IMR-90 (cell line): Measurements from ENCODE around the gene MAFB. TPM values are rescaled to one million over a fixed set of nuclear protein-coding genes. Genes with fewer than 3 reads are reported as not detected.

Experiments used
- ATAC-seq: fragments of 200-7000 bp; cut with Tn5 transposase; 2 replicates; pipeline ENCODE4 v1.9.1; 2020; ENCODE audit warnings: low read depth, mild to moderate bottlenecking, moderate library complexity
- BruUV-seq: library from RNA; stranded (reverse); fragments of 400-500 nt; replicated peaks from 2 replicates; lab custom pipeline; 2021; lab: Mats Ljungman, UMichigan
- CTCF ChIA-PET: fragments of 300-600 bp; formaldehyde crosslinking; extraction: SDS; loops from one replicate; lab custom pipeline; 2021; ENCODE audit warnings: antibody characterized with exemption; lab: Yijun Ruan, JAX
- POLR2A ChIA-PET: fragments of 300-600 bp; sonication (Branson Sonifier 250); formaldehyde crosslinking; loops from one replicate; lab custom pipeline; 2022; ENCODE audit warnings: antibody characterized with exemption; ENCODE audit not compliant: unreplicated experiment; lab: Charles Lee
- DNase-seq: peaks from one replicate; pipeline ENCODE4 v3.0.0; 2013
- H2AFZ ChIP-seq: replicated peaks from 2 replicates; pipeline ENCODE3; 2013; ENCODE audit warnings: low read length, mild to moderate bottlenecking; ENCODE audit not compliant: poor library complexity
- H2AK5ac ChIP-seq: 2 replicates; pipeline ENCODE4 v1.6.1; 2013; ENCODE audit warnings: low read depth, low read length, inconsistent platforms
- H2AK9ac ChIP-seq: replicated peaks from 2 replicates; pipeline ENCODE3; 2013; ENCODE audit warnings: mild to moderate bottlenecking, low read depth, low read length, moderate library complexity; ENCODE audit not compliant: poor library complexity
- H2BK120ac ChIP-seq: 2 replicates; pipeline ENCODE4 v1.6.1; 2013; ENCODE audit warnings: low read depth, low read length, inconsistent platforms
- H2BK15ac ChIP-seq: 3 replicates; pipeline ENCODE4 v1.6.1; 2013; ENCODE audit warnings: low read depth, low read length, inconsistent platforms
- H2BK20ac ChIP-seq: 2 replicates; pipeline ENCODE4 v1.6.1; 2013; ENCODE audit warnings: low read depth, mild to moderate bottlenecking, inconsistent platforms, low read length, moderate library complexity
- H2BK5ac ChIP-seq: 2 replicates; pipeline ENCODE4 v1.6.1; 2013; ENCODE audit warnings: mild to moderate bottlenecking, low read depth, low read length, inconsistent platforms; ENCODE audit not compliant: poor library complexity, severe bottlenecking
- H3K14ac ChIP-seq: replicated peaks from 2 replicates; pipeline ENCODE4 v1.6.1; 2013; ENCODE audit warnings: low read depth, low read length, inconsistent platforms
- H3K18ac ChIP-seq: 2 replicates; pipeline ENCODE4 v1.6.1; 2013; ENCODE audit warnings: low read depth, low read length, control low read depth
- H3K23ac ChIP-seq: 2 replicates; pipeline ENCODE4 v1.6.1; 2013; ENCODE audit warnings: low read depth, low read length, inconsistent platforms
- H3K27ac ChIP-seq: 2 replicates; pipeline ENCODE4 v1.5.1; 2013; ENCODE audit warnings: mild to moderate bottlenecking, control low read depth, low read length; ENCODE audit not compliant: insufficient read depth
- H3K27me3 ChIP-seq: 2 replicates; pipeline ENCODE4 v1.6.1; 2013; ENCODE audit warnings: low read length; ENCODE audit not compliant: control insufficient read depth, insufficient read depth
- H3K36me3 ChIP-seq: 2 replicates; pipeline ENCODE4 v1.6.1; 2013; ENCODE audit warnings: low read length, mixed read lengths; ENCODE audit not compliant: control insufficient read depth, insufficient read depth
- H3K4ac ChIP-seq: 2 replicates; pipeline ENCODE4 v1.6.1; 2013; ENCODE audit warnings: low read depth, low read length, inconsistent platforms
- H3K4me1 ChIP-seq: 2 replicates; pipeline ENCODE4 v1.6.1; 2013; ENCODE audit warnings: low read length, mixed read lengths; ENCODE audit not compliant: control insufficient read depth, insufficient read depth
- H3K4me2 ChIP-seq: 2 replicates; pipeline ENCODE4 v1.6.1; 2013; ENCODE audit warnings: low read depth, mild to moderate bottlenecking, control low read depth, low read length, moderate library complexity
- H3K4me3 ChIP-seq: 2 replicates; pipeline ENCODE4 v1.5.1; 2013; ENCODE audit warnings: low read depth, mild to moderate bottlenecking, control low read depth, low read length, moderate library complexity; ENCODE audit not compliant: insufficient read depth
- H3K56ac ChIP-seq: 2 replicates; pipeline ENCODE4 v1.6.1; 2013; ENCODE audit warnings: low read length, inconsistent platforms; ENCODE audit not compliant: insufficient read depth; ENCODE audit errors: extremely low read depth
- H3K79me1 ChIP-seq, 2 experiments: 2 replicates each; pipeline ENCODE4 v1.6.1; 2013; ENCODE audit warnings: low read length in 2 of 2, inconsistent platforms in 1 of 2, low read depth in 1 of 2
- H3K9ac ChIP-seq: 2 replicates; pipeline ENCODE4 v1.6.1; 2013; ENCODE audit warnings: low read depth, low read length, control low read depth
- H3K9me1 ChIP-seq: 2 replicates; pipeline ENCODE4 v1.6.1; 2013; ENCODE audit warnings: low read length, inconsistent platforms; ENCODE audit not compliant: insufficient read depth
- H3K9me3 ChIP-seq: 2 replicates; pipeline ENCODE4 v1.6.1; 2013; ENCODE audit warnings: low read length; ENCODE audit not compliant: control insufficient read depth, insufficient read depth
- H4K20me1 ChIP-seq: 2 replicates; pipeline ENCODE4 v1.6.1; 2013; ENCODE audit warnings: low read length, inconsistent platforms; ENCODE audit not compliant: insufficient read depth
- H4K5ac ChIP-seq: 2 replicates; pipeline ENCODE4 v1.6.1; 2013; ENCODE audit warnings: mild to moderate bottlenecking, low read depth, low read length, control low read depth
- H4K8ac ChIP-seq, 2 experiments: 2 replicates each; pipeline ENCODE4 v1.6.1; 2013; ENCODE audit warnings: low read depth in 2 of 2, low read length in 2 of 2, control low read depth in 1 of 2, inconsistent platforms in 1 of 2
- H4K91ac ChIP-seq: 2 replicates; pipeline ENCODE4 v1.6.1; 2013; ENCODE audit warnings: low read depth, low read length, inconsistent platforms; ENCODE audit not compliant: insufficient read depth
- MAFK ChIP-seq: IDR thresholded peaks from 2 replicates; pipeline ENCODE4 v1.6.1; 2012; ENCODE audit warnings: low read depth, low read length, improper control_type of control experiment
- NFE2L2 ChIP-seq: fragments of 150-350 bp; IDR thresholded peaks from 2 replicates; pipeline ENCODE4 v1.6.1; 2016; ENCODE audit warnings: low read depth, mild to moderate bottlenecking, low read length
- RCOR1 ChIP-seq: IDR thresholded peaks from 2 replicates; pipeline ENCODE4 v1.6.1; 2012; ENCODE audit warnings: mild to moderate bottlenecking, low read length, improper control_type of control experiment; ENCODE audit not compliant: insufficient replicate concordance
- SMC3 ChIP-seq: fragments of 150-350 bp; IDR thresholded peaks from 2 replicates; pipeline ENCODE4 v1.6.1; 2016; ENCODE audit warnings: low read depth, mild to moderate bottlenecking, antibody characterized with exemption, low read length, moderate library complexity
- WGBS, 2 experiments: methylation state at CpG; one replicate each; pipeline versions ENCODE4 v1.1.5 to v1.1.7; 2013; ENCODE audit warnings: missing lambda C conversion rate in 2 of 2; ENCODE audit not compliant: insufficient read length in 1 of 2; ENCODE audit errors: extremely low coverage in 2 of 2; 5-methylcytosine and 5-hydroxymethylcytosine counted together
- dilution Hi-C: fragments of 300-500 bp; cut with HindIII; formaldehyde crosslinking; loops from one replicate; pipeline ENCODE4 v1.14.3; 2018; ENCODE audit warnings: low sequenced_read_pairs; ENCODE audit not compliant: unreplicated experiment
- in situ Hi-C: fragments of 300-500 bp; cut with MboI; formaldehyde crosslinking; loops from 3 replicates; pipeline ENCODE4 v1.14.3; 2019; ENCODE audit warnings: low sequenced_read_pairs, inconsistent platforms, mixed read lengths
- intact Hi-C: fragments of 100-400 bp; cut with micrococcal nuclease; formaldehyde crosslinking; loops from 2 replicates; pipeline ENCODE4 v1.10.0; 2022
- polyA plus RNA-seq, 3 experiments: library from polyadenylated mRNA; depleted of rRNA; stranded (reverse); fragments of >200 nt; gene quantifications; 2 replicates each; pipeline ENCODE4 v1.2.3, GENCODE V29; 2012; ENCODE audit warnings: low replicate concordance in 1 of 3
- total RNA-seq: library from RNA; depleted of rRNA; stranded (reverse); fragments of >200 nt; gene quantifications from 2 replicates; pipeline ENCODE4 v1.2.3, GENCODE V29; 2012

MAFB gene
- total and polyA plus RNA-seq, 2 of the 4 experiments (the other 2 are of a cell fraction) = 0.07 TPM; not detected in 1

DNA sequence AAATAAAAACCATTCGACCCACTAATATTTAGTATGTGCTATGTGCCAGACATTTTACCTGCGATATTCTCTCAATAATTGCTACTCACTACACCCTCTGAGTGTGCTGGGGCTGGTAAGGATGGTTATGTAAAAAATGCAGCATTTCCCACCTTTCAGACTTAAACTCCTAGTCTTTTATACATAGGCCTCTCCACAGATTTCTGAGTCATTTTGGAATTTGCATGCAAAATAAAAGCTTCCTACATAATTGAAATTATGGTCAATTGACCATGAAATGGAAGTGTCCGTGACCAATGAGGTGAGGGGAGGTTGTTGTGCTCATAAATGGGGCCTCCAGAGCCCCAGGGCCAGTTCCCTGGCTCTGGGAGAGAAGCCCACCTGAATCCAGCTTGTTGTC lies 37.7 kb upstream of the MAFB start:
- H3K4me1 ChIP-seq = no peaks in the 10 kb centered on the region
- no peak overlapping the region for H2AK9ac ChIP-seq
- H3K23ac ChIP-seq = no peak overlapping the region
- H3K36me3 ChIP-seq = no peaks in the 10 kb centered on the region
- ATAC-seq = no peak
- H3K56ac ChIP-seq = no peak overlapping the region
- no peak overlapping the region for H2AFZ ChIP-seq
- H3K14ac ChIP-seq = no peak overlapping the region
- WGBS, 2 experiments = no CpG with 5 or more reads among the region's 3 CpGs
- ChIA-PET CTCF (no interaction called here), POLR2A (interaction anchor here (0.5 kb wide), 1 partner anchor 746 kb away, joined by 3 read pairs; no protein-coding TSS in a partner anchor)
- H3K27ac ChIP-seq = no peak overlapping the region
- no peak overlapping the region for H2BK20ac ChIP-seq
- intact Hi-C loops = no loop called here
- no peaks in the 10 kb centered on the region for H4K20me1 ChIP-seq
- TF ChIP-seq NFE2L2 (no peak), RCOR1 (no peak), SMC3 (no peak), MAFK (no peak)
- H2BK120ac ChIP-seq = no peak overlapping the region
- no peak overlapping the region for H2AK5ac ChIP-seq
- H3K9me3 ChIP-seq = no peaks in the 10 kb centered on the region
- H3K27me3 ChIP-seq = peaks cover 1% of the 10 kb centered on the region; the same call in 1 of the 2 replicates
- H3K4ac ChIP-seq = no peak overlapping the region
- no peak overlapping the region for H3K4me2 ChIP-seq
- dilution Hi-C loops = no loop called here
- H3K18ac ChIP-seq = no peak overlapping the region
- DNase-seq = no peak
- in situ Hi-C loops = no loop called here
- H4K8ac ChIP-seq = no peak overlapping the region
- no peak overlapping the region for H4K91ac ChIP-seq
- no peak overlapping the region for H2BK15ac ChIP-seq
- no peaks in the 10 kb centered on the region for H3K79me1 ChIP-seq
- BruUV-seq = no TSS peak
- H3K4me3 ChIP-seq = no peak overlapping the region
- no peak overlapping the region for H3K9ac ChIP-seq
- no peak overlapping the region for H4K5ac ChIP-seq
- no peak overlapping the region for H2BK5ac ChIP-seq
- H3K9me1 ChIP-seq = no peaks in the 10 kb centered on the region
